ENCODE results near the gene NDUFS8. TPM values are rescaled to one million over a fixed set of nuclear protein-coding genes. Genes with fewer than 3 reads are reported as not detected.
A peak's percentile ranks its signal among the peaks of the same experiment; 100 is the strongest.

The NDUFS8 gene
- total RNA-seq, 1 experiment from 2014 or later: 576 TPM

DNA sequence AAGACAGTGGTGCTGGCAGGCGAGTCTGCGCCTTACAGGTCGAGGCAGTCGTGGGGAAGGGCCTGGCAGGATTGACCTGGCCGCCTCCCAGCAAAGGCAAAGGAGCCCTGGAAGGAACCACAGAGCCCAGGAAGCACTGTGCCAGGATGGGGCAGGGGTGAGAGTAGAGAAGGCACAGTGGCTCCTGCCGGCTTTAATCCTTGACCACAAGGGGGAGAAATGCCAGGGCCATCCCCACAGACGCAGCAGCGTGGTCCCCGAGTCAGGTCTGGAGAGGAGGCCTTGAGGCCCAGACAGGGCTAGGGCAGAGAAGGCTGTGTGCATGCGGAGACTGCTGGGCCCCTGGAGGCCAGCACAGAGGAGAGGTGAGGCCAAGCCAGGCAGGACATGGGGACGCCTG lies 9.9 kb upstream of the NDUFS8 start:
- no peak for TF ChIP-seq EZH2 (IDR thresholded peaks at IDR 0.05; ENCODE audit: low read length, unreplicated experiment)
- TF ChIP-seq, protein P1, sequence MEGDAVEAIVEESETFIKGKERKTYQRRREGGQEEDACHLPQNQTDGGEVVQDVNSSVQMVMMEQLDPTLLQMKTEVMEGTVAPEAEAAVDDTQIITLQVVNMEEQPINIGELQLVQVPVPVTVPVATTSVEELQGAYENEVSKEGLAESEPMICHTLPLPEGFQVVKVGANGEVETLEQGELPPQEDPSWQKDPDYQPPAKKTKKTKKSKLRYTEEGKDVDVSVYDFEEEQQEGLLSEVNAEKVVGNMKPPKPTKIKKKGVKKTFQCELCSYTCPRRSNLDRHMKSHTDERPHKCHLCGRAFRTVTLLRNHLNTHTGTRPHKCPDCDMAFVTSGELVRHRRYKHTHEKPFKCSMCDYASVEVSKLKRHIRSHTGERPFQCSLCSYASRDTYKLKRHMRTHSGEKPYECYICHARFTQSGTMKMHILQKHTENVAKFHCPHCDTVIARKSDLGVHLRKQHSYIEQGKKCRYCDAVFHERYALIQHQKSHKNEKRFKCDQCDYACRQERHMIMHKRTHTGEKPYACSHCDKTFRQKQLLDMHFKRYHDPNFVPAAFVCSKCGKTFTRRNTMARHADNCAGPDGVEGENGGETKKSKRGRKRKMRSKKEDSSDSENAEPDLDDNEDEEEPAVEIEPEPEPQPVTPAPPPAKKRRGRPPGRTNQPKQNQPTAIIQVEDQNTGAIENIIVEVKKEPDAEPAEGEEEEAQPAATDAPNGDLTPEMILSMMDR (conservative IDR thresholded peaks at IDR 0.05; ENCODE audit: low read depth, low read length): peak; percentile 54

DNA sequence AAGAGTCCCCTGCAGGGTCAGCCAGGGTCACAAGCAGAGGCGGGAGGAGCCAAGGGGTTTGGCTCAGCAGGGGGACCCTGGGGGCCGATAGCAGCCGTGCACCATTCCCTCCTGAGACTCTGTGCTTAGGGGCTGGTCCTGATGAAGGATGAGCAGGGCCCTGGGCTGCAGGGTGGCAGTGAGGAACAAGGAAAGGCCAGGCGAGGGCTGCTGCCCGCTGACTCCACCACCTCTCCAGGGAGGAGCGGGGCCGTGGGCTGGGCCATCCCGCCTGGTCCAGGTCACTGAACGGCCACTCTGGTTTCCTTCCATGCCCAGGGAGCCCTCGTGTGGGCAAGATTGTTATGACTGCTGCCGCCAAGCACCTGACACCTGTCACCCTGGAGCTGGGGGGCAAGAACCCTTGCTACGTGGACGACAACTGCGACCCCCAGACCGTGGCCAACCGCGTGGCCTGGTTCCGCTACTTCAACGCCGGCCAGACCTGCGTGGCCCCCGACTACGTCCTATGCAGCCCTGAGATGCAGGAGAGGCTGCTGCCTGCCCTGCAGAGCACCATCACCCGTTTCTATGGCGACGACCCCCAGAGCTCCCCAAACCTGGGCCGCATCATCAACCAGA lies 9.2 kb upstream of the NDUFS8 start:
- Histone ChIP-seq H3K4me2 (ENCODE audit: low read length) (no peak overlapping the region), H4K20me1 (ENCODE audit: low read length) (no peaks in the 10 kb centered on the region), H2AFZ (ENCODE audit: low read length) (no peak overlapping the region), H3K36me3 (ENCODE audit: low read depth, low read length) (peaks cover 9% of the 10 kb centered on the region; the same call in 1 of the 2 replicates), H3K4me1 (ENCODE audit: insufficient read depth, low read length) (peaks cover 24% of the 10 kb centered on the region), H3K4me3 (ENCODE audit: low read length) (no peak overlapping the region), H3K27me3 (ENCODE audit: low read length) (no peaks in the 10 kb centered on the region), H3K27ac (ENCODE audit: low read length) (peak overlapping the region; percentile 35), H3F3A (ENCODE audit: low read length, unreplicated experiment) (no peaks in the 10 kb centered on the region), H3K79me2 (ENCODE audit: low read length) (no peaks in the 10 kb centered on the region), H3K9ac (ENCODE audit: low read length) (no peak overlapping the region), H3K9me2 (replicated peaks; ENCODE audit: low read length) (no peaks in the 10 kb centered on the region), H3K9me3 (ENCODE audit: low read length) (no peaks in the 10 kb centered on the region)
- intact Hi-C loops (cut with micrococcal nuclease): loop anchor here (1.0 kb wide), 1 partner anchor 12 kb away; no protein-coding TSS in a partner anchor
- no TSS peak for BruUV-seq (replicated peaks)
- ChIA-PET POLR2A (ENCODE audit: unreplicated experiment) (no interaction called here), CTCF (interaction anchor here (0.9 kb wide), 1 partner anchor 11 kb away, joined by 5 read pairs; the partner anchor contains the start of gene ALDH3B1)
- TF ChIP-seq EZH2 (IDR thresholded peaks at IDR 0.05; ENCODE audit: low read length, unreplicated experiment) (no peak), EZH2phosphoT487 (IDR thresholded peaks at IDR 0.05; ENCODE audit: borderline replicate concordance, low read length) (no peak)
- TF ChIP-seq, protein P1 (conservative IDR thresholded peaks at IDR 0.05; ENCODE audit: low read depth, low read length): peak; percentile 70
- ATAC-seq (peak; percentile 71), DNase-seq (peak; percentile 71)

More for the DNA sequence above, 9.9 kb upstream of the NDUFS8 start:
- no peaks in the 10 kb centered on the region for H3F3A ChIP-seq (ENCODE audit: low read length, unreplicated experiment)
- POLR2A ChIA-PET (ENCODE audit: unreplicated experiment): no interaction called here
- H3K4me3 ChIP-seq (ENCODE audit: low read length): no peak overlapping the region
- intact Hi-C loops (cut with micrococcal nuclease): no loop called here
- no peaks in the 10 kb centered on the region for H3K9me2 ChIP-seq (replicated peaks; ENCODE audit: low read length)
- DNase-seq (peak; percentile 65), ATAC-seq (peak; percentile 78)
- CTCF ChIA-PET: interaction anchor here (0.9 kb wide), 1 partner anchor 10 kb away, joined by 5 read pairs; the partner anchor contains the start of gene ALDH3B1
- H3K27me3 ChIP-seq (ENCODE audit: low read length): no peaks in the 10 kb centered on the region
- H2AFZ ChIP-seq (ENCODE audit: low read length): no peak overlapping the region
- peak overlapping the region; percentile 35 for H3K27ac ChIP-seq (ENCODE audit: low read length)
- no TSS peak for BruUV-seq (replicated peaks)
- peaks cover 9% of the 10 kb centered on the region; the same call in 1 of the 2 replicates for H3K36me3 ChIP-seq (ENCODE audit: low read depth, low read length)
- no peaks in the 10 kb centered on the region for H4K20me1 ChIP-seq (ENCODE audit: low read length)
- no peaks in the 10 kb centered on the region for H3K9me3 ChIP-seq (ENCODE audit: low read length)
- 0 out of 2 replicates have a peak overlapping the region, but pooled peaks have one; percentile 6 for H3K4me2 ChIP-seq (ENCODE audit: low read length)
- H3K79me2 ChIP-seq (ENCODE audit: low read length): no peaks in the 10 kb centered on the region
- H3K9ac ChIP-seq (ENCODE audit: low read length): no peak overlapping the region
- peaks cover 24% of the 10 kb centered on the region for H3K4me1 ChIP-seq (ENCODE audit: insufficient read depth, low read length)

DNA sequence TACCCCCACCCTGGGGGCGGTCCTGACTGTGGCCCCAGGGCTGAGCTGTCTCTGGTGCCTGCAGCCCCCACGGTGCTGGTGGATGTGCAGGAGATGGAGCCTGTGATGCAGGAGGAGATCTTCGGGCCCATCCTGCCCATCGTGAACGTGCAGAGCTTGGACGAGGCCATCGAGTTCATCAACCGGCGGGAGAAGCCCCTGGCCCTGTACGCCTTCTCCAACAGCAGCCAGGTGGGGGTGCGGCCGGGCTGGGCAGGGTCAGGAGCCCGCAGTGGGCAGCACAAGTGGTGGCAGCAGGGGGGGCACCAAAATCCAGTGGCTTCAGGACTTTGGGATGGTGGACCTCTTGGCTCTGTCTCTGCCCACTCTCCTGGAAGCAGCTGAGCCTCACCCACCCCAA lies 8.0 kb upstream of the NDUFS8 start:
- Histone ChIP-seq H3K27me3 (ENCODE audit: low read length) (no peaks in the 10 kb centered on the region), H3K4me2 (ENCODE audit: low read length) (no peak overlapping the region), H3K9me2 (replicated peaks; ENCODE audit: low read length) (no peaks in the 10 kb centered on the region), H3K9ac (ENCODE audit: low read length) (no peak overlapping the region), H3K79me2 (ENCODE audit: low read length) (peaks cover 4% of the 10 kb centered on the region; the same call in 1 of the 2 replicates), H3K27ac (ENCODE audit: low read length) (no peak overlapping the region), H2AFZ (ENCODE audit: low read length) (no peak overlapping the region), H3K36me3 (ENCODE audit: low read depth, low read length) (peaks cover 9% of the 10 kb centered on the region; the same call in 1 of the 2 replicates), H4K20me1 (ENCODE audit: low read length) (no peaks in the 10 kb centered on the region), H3K4me1 (ENCODE audit: insufficient read depth, low read length) (peaks cover 21% of the 10 kb centered on the region), H3K9me3 (ENCODE audit: low read length) (no peaks in the 10 kb centered on the region), H3F3A (ENCODE audit: low read length, unreplicated experiment) (no peaks in the 10 kb centered on the region), H3K4me3 (ENCODE audit: low read length) (no peak overlapping the region)
- ChIA-PET CTCF (no interaction called here), POLR2A (ENCODE audit: unreplicated experiment) (no interaction called here)
- DNase-seq (no peak), ATAC-seq (no peak)
- TF ChIP-seq EZH2phosphoT487 (IDR thresholded peaks at IDR 0.05; ENCODE audit: borderline replicate concordance, low read length) (no peak), EZH2 (IDR thresholded peaks at IDR 0.05; ENCODE audit: low read length, unreplicated experiment) (no peak)
- TF ChIP-seq, protein P1 (conservative IDR thresholded peaks at IDR 0.05; ENCODE audit: low read depth, low read length): no peak
- no TSS peak for BruUV-seq (replicated peaks)
- intact Hi-C loops (cut with micrococcal nuclease): no loop called here

Measured in PC-3 (cell line).